Measurements from ENCODE around the gene LRP11. TPM values are rescaled to one million over a fixed set of nuclear protein-coding genes. Genes with fewer than 3 reads are reported as not detected.

The LRP11 gene
- total RNA-seq, 1 experiment from 2014 or later: 14.8 TPM

- no peak overlapping the region for H3K23ac ChIP-seq (ENCODE audit: insufficient read length, low read depth, low read length)
- no peak overlapping the region for H4K8ac ChIP-seq (replicated peaks; ENCODE audit: insufficient read length, low read depth, low read length)
- no CpG with 5 or more reads among the region's 5 CpGs for WGBS (ENCODE audit: extremely low coverage, insufficient read length, low lambda C conversion rate)
- no peak overlapping the region for H4K5ac ChIP-seq (ENCODE audit: insufficient read length, low read depth, low read length)
- H3K27ac ChIP-seq (ENCODE audit: insufficient read length, low read depth, low read length): no peak overlapping the region
- H2BK5ac ChIP-seq (ENCODE audit: insufficient read length, low read length): no peak overlapping the region
- H3K4ac ChIP-seq (ENCODE audit: low read depth, low read length): no peak overlapping the region
- Mint-ChIP-seq H3K9me3 (no peaks in the 10 kb centered on the region), H3K36me3 (ENCODE audit: insufficient read depth in 1 of 3, low read depth in 3 of 3) (no peaks in the 10 kb centered on the region), H3K27ac (peak overlapping the region in 2 of 3 experiments; percentile 26 to 68; a peak in 1 of 7 replicates), H3K4me1 (peaks cover 33 to 34% of the 10 kb centered on the region in 2 experiments), H3K4me3 (no peak overlapping the region; a peak in 1 of 5 replicates), H3K27me3 (ENCODE audit: low read depth) (no peaks in the 10 kb centered on the region)
- no peak overlapping the region for H3K18ac ChIP-seq (ENCODE audit: insufficient read length, low read depth, low read length)
- no peak overlapping the region for H2AK5ac ChIP-seq (ENCODE audit: insufficient read length, low read length)
- H3K4me2 ChIP-seq (ENCODE audit: insufficient read depth, insufficient read length, low read length): no peak overlapping the region
- H3K79me2 ChIP-seq (ENCODE audit: insufficient read depth, low read length): no peaks in the 10 kb centered on the region
- no peak overlapping the region for H2BK20ac ChIP-seq (ENCODE audit: low read depth, low read length, poor library complexity, severe bottlenecking)
- H4K91ac ChIP-seq (ENCODE audit: insufficient read length, low read depth, low read length): no peak overlapping the region
- no peak overlapping the region for H2AFZ ChIP-seq (ENCODE audit: low read length)
- no peaks in the 10 kb centered on the region for H3K27me3 ChIP-seq (ENCODE audit: insufficient read depth, low read length)
- no peak overlapping the region for H2BK12ac ChIP-seq (ENCODE audit: insufficient read length, low read depth, low read length)
- TF ChIP-seq CTCF (conservative IDR thresholded peaks at IDR 0.05): no peak
- H2BK15ac ChIP-seq (ENCODE audit: low read depth, low read length): no peak overlapping the region
- no peak overlapping the region for H3K14ac ChIP-seq (ENCODE audit: insufficient read depth, low read length)
- no peak overlapping the region for H3K56ac ChIP-seq (ENCODE audit: insufficient read length, low read depth, low read length)
- H4K20me1 ChIP-seq (ENCODE audit: control insufficient read depth, insufficient read depth, insufficient read length): no peaks in the 10 kb centered on the region
- H3K4me1 ChIP-seq (ENCODE audit: insufficient read depth, low read length): no peaks in the 10 kb centered on the region; the same call in 1 of the 2 replicates
- no peaks in the 10 kb centered on the region for H3K79me1 ChIP-seq (ENCODE audit: insufficient read depth, low read depth, low read length, poor library complexity, severe bottlenecking)
- DNase-seq: no peak
- H3K9ac ChIP-seq (ENCODE audit: extremely low read depth, insufficient read length, low read length): no peak overlapping the region
- H3K23me2 ChIP-seq (ENCODE audit: insufficient read length, low read depth, low read length, poor library complexity, severe bottlenecking): no peaks in the 10 kb centered on the region
- H3K9me3 ChIP-seq (ENCODE audit: control insufficient read depth, low read depth, low read length): no peaks in the 10 kb centered on the region
- H2BK120ac ChIP-seq (ENCODE audit: low read depth, low read length, poor library complexity, severe bottlenecking): no peak overlapping the region
- H3T11ph ChIP-seq (ENCODE audit: low read length): no peak overlapping the region
Measured at GRCh38 chr6:149855040-149855654, 9.0 kb downstream of the LRP11 start.

Data from H9 (cell line).